GM21367 (cell line): ENCODE measurements around the gene MATN4.

ENCODE experiments used
- ATAC-seq: cut with Tn5 transposase; IDR thresholded peaks from one replicate; pipeline ENCODE4 v1.9.1; 2021; ENCODE audit not compliant: unreplicated experiment

MATN4 gene

GRCh38 chr20:45341939-45342854 is 34.1 kb upstream of the MATN4 start:
- no peak for ATAC-seq

- no peak for ATAC-seq
Observed at GRCh38 chr20:45341579-45341938, 33.5 kb upstream of the MATN4 start.

DNA sequence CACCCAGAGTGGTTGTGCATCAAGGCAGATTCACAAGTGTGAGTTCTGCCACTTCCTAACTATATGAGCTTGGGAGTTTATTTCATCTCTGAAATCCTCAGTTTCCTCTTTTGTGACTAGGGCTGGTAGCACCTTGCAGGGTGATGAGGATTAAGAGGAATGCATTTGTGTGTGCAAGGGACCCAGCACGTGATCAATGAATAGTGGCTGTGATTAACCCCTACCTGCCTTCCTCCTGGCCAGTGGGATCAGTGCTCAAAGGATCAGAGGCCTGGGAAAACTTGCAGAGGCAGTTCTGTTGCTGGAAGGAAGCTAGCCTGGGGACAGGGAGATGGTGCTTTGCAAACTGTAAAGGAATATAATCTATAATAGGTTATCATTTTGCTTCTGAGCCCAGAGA is 32.9 kb upstream of the MATN4 start:
- no peak for ATAC-seq

GRCh38 chr20:45340236-45340847 is 32.2 kb upstream of the MATN4 start:
- ATAC-seq, result no peak

GRCh38 chr20:45339799-45340198 is 31.7 kb upstream of the MATN4 start:
- no peak for ATAC-seq

DNA sequence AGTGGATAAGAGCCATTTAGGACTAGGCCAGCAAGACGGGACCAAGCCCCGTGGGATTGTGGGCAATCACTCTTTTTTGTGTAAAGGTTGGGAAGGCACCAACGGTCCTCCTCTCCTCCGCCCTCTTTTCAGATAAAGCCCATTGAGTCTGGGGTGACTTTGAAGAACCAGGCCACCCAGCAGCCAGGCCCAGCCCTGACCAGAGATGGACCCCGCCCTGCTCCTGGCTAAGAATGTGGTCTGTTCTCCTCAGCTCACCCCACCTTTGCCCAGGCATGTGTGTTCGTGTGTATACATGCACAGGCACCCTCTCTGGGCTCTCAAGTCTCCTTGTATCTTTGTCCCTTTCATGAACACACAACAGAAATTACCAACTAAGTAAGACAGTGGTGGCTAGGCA is 31.0 kb upstream of the MATN4 start:
- ATAC-seq, result no peak

DNA sequence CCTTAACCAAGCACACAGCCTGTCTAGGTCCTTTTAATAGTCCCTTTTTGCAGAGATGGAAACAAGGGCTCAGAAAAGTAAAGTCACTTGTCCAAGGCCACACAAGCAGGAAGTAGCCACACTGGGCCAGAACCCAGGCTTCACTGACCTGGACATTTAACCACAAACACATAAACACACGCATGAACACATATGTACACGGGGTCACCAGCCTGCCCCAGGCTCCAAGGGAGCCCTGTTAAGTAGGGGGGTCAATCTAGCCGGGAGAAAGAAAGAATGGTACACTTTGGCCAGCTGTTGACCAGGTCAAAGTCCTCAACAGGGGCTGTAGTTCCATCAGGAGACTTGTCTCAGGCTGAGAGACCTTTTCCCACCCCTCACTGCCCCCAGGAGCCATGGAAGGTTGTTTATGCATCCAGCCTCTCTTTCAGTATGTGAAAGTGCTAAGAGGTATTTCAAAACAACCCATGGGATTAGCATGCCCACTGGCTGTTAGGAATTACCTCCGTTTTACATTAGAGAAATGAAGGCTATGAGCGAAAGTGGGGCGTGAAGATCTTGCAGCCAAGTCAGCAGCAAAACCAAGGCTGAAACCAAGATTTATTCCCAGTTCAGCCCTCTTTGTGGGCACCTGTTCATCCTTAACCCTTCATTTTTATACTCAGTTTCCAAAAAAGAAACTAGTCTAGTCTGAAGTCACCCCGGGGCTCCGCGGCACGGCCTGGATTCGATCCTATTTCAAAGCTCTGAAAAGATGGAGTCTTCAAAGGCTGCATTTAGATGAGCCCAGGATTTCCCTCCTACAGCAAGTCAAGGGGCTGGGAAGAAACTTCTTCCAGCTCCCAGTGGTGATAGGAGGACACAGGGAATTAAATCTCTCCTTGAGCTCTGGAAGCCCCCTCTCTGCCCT is 30.3 kb upstream of the MATN4 start:
- no peak for ATAC-seq

DNA sequence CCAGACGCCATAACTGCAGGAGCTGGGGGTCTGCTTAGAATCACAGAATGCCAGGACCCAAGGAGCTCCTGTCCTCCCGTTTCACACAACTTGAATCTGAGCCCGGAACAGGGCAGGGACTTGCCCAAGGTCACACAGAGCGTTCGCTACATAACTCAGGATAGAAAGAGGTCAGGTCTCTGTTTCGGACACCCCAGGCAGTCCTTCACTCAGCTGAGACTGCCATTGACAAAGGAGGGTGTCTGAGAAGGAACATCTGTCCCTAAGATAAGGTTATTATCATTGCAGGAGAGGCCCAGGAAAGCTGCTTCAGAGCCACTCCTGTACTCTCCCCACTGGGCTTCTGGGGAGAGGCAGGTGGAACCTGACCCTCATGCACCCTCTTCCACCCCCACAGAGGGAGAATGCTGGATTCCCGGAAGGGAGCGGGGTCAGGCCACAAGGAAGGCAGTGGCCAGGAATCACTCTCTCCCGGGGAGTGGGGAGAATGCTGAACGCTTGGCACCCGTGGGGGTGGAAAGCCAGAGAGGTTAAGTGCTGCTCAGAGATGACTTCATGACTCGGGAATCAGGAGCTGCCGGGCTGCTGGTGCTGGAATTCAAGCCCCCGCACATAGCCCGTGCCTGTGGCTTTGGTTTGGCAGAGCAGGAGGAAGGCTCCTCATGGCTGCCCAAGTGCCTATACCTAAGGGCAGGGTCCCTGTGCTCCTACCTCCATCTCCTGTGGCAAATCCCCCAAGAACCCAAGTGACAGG is 29.4 kb upstream of the MATN4 start:
- ATAC-seq, result no peak

- ATAC-seq, result no peak
Observed at GRCh38 chr20:45336530-45337366, 28.6 kb upstream of the MATN4 start.

GRCh38 chr20:45330476-45330875 is 22.4 kb upstream of the MATN4 start:
- ATAC-seq, result no peak

DNA sequence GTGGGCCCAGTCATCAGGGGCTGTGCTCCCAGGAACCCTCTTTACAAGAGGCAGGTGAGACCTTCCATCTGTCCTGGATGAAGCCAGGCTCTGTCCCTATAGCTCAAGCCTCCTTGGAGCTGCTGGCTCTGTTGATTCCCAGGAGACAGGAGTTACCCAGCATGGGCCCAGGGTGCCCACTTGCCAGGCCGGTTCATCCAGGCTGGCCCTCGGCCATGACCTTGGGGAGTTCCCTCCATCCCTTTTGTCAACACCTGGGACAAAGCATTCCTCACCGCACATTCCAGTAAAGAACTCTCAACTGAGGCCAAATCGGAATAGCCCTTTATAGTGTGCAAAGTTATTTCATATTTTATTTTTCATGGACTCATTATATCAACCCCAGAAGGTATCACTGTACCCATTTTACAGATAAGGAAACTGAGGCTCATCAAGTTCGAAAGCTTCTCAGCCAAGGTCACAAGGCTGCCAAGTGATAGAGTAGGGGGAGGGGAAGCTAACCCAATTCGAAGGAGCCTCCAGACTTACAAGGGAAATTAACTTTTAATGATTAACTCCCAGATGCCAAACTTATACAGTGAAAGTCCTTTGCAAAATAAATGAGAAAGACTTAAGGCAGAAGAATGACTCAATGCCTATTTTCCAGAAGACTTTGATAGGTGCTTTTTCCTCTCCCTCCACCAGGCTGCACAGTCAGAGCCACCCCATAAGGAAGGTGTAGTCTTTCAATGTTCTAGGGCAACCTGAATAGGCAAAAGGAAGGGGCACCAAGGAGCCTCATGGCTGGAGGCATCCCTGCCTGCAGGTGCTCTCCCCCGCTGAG is 21.6 kb upstream of the MATN4 start:
- ATAC-seq, result no peak

DNA sequence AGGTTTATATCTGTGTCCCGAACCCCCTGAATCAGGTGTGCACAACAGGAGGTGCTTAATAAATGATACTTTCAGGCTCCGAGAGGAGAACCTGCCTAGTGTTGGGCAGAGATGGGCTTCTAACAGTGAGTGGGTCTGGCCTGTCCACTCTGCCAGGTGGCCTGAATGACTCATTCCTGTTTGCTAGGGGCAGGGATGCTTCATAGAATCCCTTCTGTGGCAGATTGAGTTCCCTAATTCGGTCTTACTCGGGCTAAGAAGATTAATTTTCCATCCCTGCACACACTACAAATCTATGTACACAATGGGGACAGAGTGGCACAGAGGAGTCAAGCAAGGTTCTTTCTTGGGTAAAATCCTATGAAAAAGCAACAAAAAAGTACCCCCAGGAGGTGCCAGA is 20.4 kb upstream of the MATN4 start:
- no peak for ATAC-seq

- ATAC-seq, result no peak
Observed at GRCh38 chr20:45325371-45325770, 17.3 kb upstream of the MATN4 start.

- ATAC-seq, result no peak
Observed at GRCh38 chr20:45323731-45324130, 15.6 kb upstream of the MATN4 start.

- ATAC-seq, result no peak
Observed at GRCh38 chr20:45322952-45323383, 14.9 kb upstream of the MATN4 start.

GRCh38 chr20:45320948-45321595 is 13.0 kb upstream of the MATN4 start:
- ATAC-seq, result peak; percentile 68

DNA sequence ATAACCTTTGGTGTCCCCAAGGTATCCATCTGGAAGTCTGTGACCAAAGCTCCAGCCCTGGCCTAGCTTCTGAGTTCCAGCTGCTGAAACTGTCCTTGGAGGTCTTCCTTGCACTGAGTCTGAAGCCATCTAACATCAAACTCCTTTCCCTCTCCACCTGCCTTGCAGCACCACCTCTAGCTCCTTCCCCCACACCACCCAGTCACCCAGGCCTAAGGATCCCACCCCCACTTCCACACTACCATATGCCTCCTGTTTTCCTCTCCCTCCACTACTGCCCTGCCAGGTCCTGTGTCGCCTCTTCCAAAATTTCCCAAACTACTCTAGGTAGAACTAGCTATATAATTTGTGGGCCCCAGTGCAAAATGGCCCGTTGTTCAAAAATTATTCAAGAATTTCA is 10.8 kb upstream of the MATN4 start:
- no peak for ATAC-seq

GRCh38 chr20:45318386-45318939 is 10.4 kb upstream of the MATN4 start:
- ATAC-seq, result no peak
